A204.1 (cell line): ENCODE measurements around the gene FIP1L1.

Experiments used
- FAIRE-seq: peaks from 2 replicates; lab custom pipeline; 2012; peaks lifted over from hg19 to GRCh38; lab: Jason Lieb, UNC

FIP1L1 gene

DNA sequence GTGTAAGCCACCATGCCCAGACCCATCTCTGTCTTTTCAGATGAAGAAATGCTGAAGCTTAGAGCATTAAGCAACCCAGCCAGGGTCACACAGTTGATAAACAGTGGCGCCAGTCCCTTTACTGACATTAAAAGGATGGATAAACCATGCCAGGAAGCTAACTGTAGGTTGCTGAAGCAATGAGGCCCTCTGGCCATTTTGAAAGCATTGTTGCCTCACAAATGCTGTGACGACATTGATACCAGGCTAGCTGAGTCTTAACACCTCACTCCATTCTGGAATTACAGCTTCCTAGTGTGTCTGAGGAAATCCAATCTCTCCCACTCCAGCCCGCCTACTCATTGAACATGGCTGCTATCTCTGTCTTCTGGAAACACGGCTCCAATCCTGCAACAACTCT, 124.1 kb downstream of the FIP1L1 start:
- FAIRE-seq: no peak

DNA sequence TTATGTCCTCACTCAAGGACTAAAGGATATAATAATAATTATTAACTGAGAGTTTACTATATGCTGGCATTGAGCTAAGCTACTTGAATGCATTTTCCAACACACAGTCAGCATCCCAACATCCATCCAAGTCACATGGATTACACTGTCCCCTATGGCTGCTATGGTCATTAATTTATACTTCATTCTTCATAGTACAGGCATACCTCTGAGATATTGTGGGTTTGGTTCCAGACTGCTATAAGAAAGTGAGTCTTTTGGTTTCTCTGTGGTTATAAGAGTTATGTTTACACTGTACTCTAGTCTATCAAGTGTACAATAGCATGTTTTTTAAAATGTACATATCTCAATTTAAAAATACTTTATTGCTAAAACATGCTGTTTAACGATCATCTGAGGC, 124.7 kb downstream of the FIP1L1 start:
- no peak for FAIRE-seq

DNA sequence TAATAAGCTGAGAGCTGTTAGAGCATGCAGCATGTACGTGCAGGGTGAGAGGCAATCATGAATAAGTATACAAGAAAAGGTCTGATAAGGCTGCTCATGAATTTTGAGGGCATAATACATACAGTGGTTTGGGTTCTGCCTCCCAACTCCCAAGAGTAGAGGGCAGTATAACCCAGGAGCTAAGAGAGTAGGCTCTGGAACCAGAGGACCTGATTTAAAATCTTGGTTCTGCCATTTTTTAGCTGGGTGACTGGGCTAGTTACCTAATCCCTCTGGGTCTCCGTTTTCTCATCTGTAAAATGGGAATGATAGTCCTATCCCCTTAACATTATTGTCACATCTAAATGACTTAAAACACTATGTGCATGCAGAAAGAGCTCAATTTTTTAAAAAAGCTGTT, 128.5 kb downstream of the FIP1L1 start:
- no peak for FAIRE-seq

DNA sequence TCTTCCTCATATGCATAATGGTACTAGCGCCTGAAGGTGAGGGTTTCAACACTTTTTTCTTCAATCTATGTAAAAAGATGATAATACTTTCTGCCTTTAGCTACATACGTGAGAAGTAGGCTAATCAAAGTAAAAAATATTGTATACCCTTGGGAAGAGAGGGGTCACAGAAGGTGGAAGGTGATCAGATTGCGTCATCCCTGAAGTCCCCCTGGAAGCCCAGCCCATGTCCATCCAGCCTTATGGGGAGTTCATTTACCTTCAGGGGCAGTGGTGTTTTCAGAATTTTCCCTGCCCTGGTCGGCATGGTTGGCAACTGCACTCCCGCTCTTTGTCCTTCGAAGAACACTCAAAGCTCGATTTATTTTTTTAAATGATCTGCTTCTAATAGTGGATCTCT, 129.6 kb downstream of the FIP1L1 start:
- no peak for FAIRE-seq

DNA sequence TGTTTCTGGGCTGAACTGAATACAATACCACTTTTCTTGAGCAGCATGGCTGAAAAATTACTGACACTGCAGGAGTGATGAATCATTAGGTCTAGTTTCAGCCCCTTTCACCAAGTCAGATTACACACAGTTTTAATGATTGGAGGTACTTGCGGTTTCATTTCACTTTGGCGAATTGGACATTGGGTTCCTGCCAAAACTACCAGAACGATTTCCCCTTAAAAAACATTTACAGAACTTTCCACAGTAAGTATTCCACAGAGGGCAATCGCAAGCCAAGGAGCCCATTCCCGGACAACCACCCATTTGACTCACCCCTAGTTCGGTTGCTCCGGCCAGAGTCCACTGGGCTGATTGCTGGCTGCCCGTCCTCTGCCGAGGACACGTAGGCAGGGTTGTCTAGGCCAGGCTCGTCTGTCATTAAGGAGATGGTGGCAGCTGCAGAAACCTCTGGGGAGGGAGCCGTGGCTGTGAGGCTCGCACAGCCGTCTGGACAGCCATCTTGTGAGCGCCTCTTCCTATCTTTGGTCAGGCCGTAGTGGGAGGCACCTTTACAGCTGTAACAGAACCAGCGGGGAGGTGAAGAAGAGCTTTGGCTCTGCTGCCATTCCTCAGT, 130.3 kb downstream of the FIP1L1 start:
- FAIRE-seq: peak; percentile 94

DNA sequence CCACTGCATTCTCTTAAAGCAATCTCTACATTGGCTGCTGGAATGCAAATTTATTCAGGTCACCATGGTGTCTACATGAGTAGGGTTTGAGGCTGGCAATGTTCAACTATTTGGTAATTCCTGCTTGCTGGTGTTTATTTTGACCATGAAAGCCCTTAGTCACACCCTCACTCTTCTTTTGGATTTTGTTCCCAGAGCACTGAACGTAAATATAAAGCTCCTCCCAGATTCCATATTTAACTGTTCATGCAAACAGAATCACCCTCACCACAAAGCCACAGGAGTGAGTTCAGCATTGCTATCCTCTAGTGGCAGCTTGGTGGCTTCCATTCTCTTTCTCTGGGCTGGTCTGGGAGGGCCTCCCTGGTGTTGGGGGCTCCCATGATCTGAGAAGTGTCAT, 131.0 kb downstream of the FIP1L1 start:
- FAIRE-seq: no peak

DNA sequence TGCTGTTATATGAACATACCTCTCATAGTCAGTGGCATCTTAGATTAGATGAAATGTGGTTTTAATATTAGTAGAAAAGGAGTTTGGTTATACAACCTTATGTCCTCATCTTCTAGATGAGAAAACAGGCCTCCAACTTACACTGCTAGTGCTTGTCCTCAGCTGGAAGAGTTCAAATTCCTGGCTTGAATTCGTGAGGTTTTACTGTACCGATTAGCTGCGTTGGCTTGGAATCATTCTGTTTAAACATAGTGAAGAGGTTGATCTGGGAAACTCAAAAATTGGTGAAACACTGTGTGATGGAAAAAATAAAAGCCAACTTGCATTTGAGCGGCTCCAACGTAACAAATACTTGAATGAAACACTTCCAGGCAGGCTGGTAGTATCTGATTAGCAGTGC, 132.9 kb downstream of the FIP1L1 start:
- no peak for FAIRE-seq
